ENCODE measurements around the gene KTI12.

KTI12 gene

DNA sequence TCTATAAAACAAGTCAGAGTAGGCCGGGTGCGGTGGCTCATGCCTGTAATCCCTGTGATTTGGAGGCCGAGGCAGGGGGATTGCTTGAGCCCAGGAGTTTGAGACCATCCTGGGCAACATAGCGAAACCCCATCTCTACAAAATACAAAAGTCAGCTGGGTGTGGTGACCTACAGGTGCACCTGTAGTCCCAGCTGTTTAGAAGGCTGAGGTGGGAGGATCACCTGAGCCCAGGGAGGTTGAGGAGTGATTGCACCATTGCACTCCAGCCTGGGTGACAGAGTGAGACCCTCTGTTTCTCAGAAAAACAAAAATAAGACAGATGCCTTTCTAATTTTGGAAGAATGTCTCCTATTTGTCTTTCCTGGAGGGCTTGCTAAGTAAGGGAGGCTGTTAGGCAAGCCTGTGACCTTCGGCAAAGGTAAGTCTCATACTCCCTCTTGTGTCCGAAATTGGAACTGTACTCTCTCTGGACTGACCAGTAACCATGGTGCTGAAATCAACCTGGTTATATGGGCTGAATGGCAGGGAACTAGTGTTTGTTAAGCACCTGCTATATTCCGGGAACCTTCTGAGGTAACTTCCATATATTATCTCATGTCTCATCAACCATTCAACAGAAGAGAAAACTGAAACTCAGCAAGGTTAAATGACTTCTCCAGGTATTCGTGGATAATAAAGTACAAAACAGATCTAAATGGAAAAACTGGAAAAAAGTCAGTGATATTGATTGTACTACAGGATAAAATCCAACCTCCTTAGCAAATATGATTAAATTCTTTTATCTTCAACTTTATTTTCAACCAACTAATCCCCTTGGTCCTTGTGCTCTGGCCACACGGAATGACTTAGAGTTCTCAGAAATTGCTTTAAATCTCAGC is 31.3 kb downstream of the KTI12 start (continued):
- TF ChIP-seq ZNF529 (tag by site-specific recombination; IDR thresholded peaks at IDR 0.05; ENCODE audit: insufficient replicate concordance) (no peak), ZNF561 (tag by site-specific recombination; IDR thresholded peaks at IDR 0.05; ENCODE audit: borderline replicate concordance) (no peak), REPIN1 (tag by site-specific recombination; IDR thresholded peaks at IDR 0.05; ENCODE audit: low read depth) (no peak), ZNF239 (tag by site-specific recombination; IDR thresholded peaks at IDR 0.05) (no peak), GFI1B (tag by site-specific recombination; IDR thresholded peaks at IDR 0.05) (no peak), MYNN (tag by site-specific recombination; IDR thresholded peaks at IDR 0.05; ENCODE audit: borderline replicate concordance) (no peak), KLF9 (tag by site-specific recombination; IDR thresholded peaks at IDR 0.05; ENCODE audit: low read depth) (no peak), ZNF610 (tag by site-specific recombination; IDR thresholded peaks at IDR 0.05; ENCODE audit: borderline replicate concordance) (no peak), ZFP3 (tag by site-specific recombination; IDR thresholded peaks at IDR 0.05; ENCODE audit: low read depth) (no peak), ZSCAN16 (tag by site-specific recombination; IDR thresholded peaks at IDR 0.05) (peak; percentile 46; the same call in 1 of the 2 replicates), ZNF266 (tag by site-specific recombination; IDR thresholded peaks at IDR 0.05; ENCODE audit: low read depth) (no peak), MEIS1 (CRISPR knock-in tag; IDR thresholded peaks at IDR 0.05; ENCODE audit: borderline replicate concordance) (no peak), ZNF2 (tag by site-specific recombination; IDR thresholded peaks at IDR 0.05) (0 out of 2 replicates have a peak, but pooled peaks have one; percentile 29), ZSCAN23 (tag by site-specific recombination; IDR thresholded peaks at IDR 0.05) (no peak), ZBTB20 (tag by site-specific recombination; IDR thresholded peaks at IDR 0.05) (no peak), ZNF658 (tag by site-specific recombination; IDR thresholded peaks at IDR 0.05) (no peak), KLF16 (tag by site-specific recombination; IDR thresholded peaks at IDR 0.05) (no peak), ZEB2 (tag by site-specific recombination; IDR thresholded peaks at IDR 0.05) (peak; percentile 41; the same call in 1 of the 2 replicates), ZNF221 (tag by site-specific recombination; IDR thresholded peaks at IDR 0.05; ENCODE audit: borderline replicate concordance) (no peak), ZNF558 (tag by site-specific recombination; IDR thresholded peaks at IDR 0.05) (no peak), ZNF501 (tag by site-specific recombination; IDR thresholded peaks at IDR 0.05) (no peak), ZNF837 (tag by site-specific recombination; IDR thresholded peaks at IDR 0.05) (no peak)
- TF ChIP-seq, protein P1, sequence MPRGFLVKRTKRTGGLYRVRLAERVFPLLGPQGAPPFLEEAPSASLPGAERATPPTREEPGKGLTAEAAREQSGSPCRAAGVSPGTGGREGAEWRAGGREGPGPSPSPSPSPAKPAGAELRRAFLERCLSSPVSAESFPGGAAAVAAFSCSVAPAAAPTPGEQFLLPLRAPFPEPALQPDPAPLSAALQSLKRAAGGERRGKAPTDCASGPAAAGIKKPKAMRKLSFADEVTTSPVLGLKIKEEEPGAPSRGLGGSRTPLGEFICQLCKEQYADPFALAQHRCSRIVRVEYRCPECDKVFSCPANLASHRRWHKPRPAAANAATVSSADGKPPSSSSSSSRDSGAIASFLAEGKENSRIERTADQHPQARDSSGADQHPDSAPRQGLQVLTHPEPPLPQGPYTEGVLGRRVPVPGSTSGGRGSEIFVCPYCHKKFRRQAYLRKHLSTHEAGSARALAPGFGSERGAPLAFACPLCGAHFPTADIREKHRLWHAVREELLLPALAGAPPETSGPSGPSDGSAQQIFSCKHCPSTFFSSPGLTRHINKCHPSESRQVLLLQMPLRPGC (tag by site-specific recombination; IDR thresholded peaks at IDR 0.05): no peak
- TF ChIP-seq, protein P2, sequence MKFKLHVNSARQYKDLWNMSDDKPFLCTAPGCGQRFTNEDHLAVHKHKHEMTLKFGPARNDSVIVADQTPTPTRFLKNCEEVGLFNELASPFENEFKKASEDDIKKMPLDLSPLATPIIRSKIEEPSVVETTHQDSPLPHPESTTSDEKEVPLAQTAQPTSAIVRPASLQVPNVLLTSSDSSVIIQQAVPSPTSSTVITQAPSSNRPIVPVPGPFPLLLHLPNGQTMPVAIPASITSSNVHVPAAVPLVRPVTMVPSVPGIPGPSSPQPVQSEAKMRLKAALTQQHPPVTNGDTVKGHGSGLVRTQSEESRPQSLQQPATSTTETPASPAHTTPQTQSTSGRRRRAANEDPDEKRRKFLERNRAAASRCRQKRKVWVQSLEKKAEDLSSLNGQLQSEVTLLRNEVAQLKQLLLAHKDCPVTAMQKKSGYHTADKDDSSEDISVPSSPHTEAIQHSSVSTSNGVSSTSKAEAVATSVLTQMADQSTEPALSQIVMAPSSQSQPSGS (tag by site-specific recombination; IDR thresholded peaks at IDR 0.05; ENCODE audit: low read depth): no peak
- TF ChIP-seq, protein P3, sequence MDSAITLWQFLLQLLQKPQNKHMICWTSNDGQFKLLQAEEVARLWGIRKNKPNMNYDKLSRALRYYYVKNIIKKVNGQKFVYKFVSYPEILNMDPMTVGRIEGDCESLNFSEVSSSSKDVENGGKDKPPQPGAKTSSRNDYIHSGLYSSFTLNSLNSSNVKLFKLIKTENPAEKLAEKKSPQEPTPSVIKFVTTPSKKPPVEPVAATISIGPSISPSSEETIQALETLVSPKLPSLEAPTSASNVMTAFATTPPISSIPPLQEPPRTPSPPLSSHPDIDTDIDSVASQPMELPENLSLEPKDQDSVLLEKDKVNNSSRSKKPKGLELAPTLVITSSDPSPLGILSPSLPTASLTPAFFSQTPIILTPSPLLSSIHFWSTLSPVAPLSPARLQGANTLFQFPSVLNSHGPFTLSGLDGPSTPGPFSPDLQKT (IDR thresholded peaks at IDR 0.05; ENCODE audit: borderline replicate concordance, low read depth, low read length): no peak
- TF ChIP-seq, protein P4, sequence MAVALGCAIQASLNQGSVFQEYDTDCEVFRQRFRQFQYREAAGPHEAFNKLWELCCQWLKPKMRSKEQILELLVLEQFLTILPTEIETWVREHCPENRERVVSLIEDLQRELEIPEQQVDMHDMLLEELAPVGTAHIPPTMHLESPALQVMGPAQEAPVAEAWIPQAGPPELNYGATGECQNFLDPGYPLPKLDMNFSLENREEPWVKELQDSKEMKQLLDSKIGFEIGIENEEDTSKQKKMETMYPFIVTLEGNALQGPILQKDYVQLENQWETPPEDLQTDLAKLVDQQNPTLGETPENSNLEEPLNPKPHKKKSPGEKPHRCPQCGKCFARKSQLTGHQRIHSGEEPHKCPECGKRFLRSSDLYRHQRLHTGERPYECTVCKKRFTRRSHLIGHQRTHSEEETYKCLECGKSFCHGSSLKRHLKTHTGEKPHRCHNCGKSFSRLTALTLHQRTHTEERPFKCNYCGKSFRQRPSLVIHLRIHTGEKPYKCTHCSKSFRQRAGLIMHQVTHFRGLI (tag by site-specific recombination; IDR thresholded peaks at IDR 0.05): no peak
- TF ChIP-seq, protein P5, sequence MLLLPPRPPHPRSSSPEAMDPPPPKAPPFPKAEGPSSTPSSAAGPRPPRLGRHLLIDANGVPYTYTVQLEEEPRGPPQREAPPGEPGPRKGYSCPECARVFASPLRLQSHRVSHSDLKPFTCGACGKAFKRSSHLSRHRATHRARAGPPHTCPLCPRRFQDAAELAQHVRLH (tag by site-specific recombination; IDR thresholded peaks at IDR 0.05): no peak
- TF ChIP-seq, protein P6, sequence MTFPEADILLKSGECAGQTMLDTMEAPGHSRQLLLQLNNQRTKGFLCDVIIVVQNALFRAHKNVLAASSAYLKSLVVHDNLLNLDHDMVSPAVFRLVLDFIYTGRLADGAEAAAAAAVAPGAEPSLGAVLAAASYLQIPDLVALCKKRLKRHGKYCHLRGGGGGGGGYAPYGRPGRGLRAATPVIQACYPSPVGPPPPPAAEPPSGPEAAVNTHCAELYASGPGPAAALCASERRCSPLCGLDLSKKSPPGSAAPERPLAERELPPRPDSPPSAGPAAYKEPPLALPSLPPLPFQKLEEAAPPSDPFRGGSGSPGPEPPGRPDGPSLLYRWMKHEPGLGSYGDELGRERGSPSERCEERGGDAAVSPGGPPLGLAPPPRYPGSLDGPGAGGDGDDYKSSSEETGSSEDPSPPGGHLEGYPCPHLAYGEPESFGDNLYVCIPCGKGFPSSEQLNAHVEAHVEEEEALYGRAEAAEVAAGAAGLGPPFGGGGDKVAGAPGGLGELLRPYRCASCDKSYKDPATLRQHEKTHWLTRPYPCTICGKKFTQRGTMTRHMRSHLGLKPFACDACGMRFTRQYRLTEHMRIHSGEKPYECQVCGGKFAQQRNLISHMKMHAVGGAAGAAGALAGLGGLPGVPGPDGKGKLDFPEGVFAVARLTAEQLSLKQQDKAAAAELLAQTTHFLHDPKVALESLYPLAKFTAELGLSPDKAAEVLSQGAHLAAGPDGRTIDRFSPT (tag by site-specific recombination; IDR thresholded peaks at IDR 0.05): no peak
